Neural cell (in vitro differentiated cells): Measurements from ENCODE around the gene BNIP3. TPM values are rescaled to one million over a fixed set of nuclear protein-coding genes. Genes with fewer than 3 reads are reported as not detected.

ENCODE experiments used
- H2AFZ ChIP-seq: fragments of 200-600, 300-800 bp; sonication (generic), shearing (Covaris generic); 2 replicates; pipeline ENCODE4 v1.6.0; 2014; ENCODE audit warnings: low read depth, mild to moderate bottlenecking, antibody characterized with exemption, low read length, moderate library complexity
- H3F3A ChIP-seq: fragments of 200-600 bp; shearing (Covaris generic); 2 replicates; pipeline ENCODE4 v1.6.1; 2016; ENCODE audit warnings: mild to moderate bottlenecking, moderate library complexity, mixed read lengths, antibody characterized with exemption, low read length; ENCODE audit not compliant: insufficient read depth, poor library complexity, severe bottlenecking
- H3K27ac ChIP-seq: fragments of 200-600, 300-800 bp; sonication (generic), shearing (Covaris generic); 2 replicates; pipeline ENCODE4 v1.5.1; 2014; ENCODE audit warnings: mild to moderate bottlenecking, low read length, moderate library complexity
- H3K27me3 ChIP-seq: fragments of 300-800, 200-600 bp; sonication (generic), shearing (Covaris generic); 2 replicates; pipeline ENCODE4 v1.6.0; 2014; ENCODE audit warnings: mild to moderate bottlenecking, low read depth, low read length, moderate library complexity; ENCODE audit not compliant: insufficient read depth
- H3K36me3 ChIP-seq: fragments of 300-800, 200-600 bp; sonication (generic), shearing (Covaris generic); 2 replicates; pipeline ENCODE4 v1.5.1; 2014; ENCODE audit warnings: mild to moderate bottlenecking, antibody characterized with exemption, low read length, moderate library complexity; ENCODE audit not compliant: insufficient read depth
- H3K4me2 ChIP-seq: fragments of 300-800, 200-600 bp; sonication (generic), shearing (Covaris generic); 2 replicates; pipeline ENCODE4 v1.6.0; 2014; ENCODE audit warnings: mild to moderate bottlenecking, low read length
- H3K4me3 ChIP-seq: fragments of 300-800, 200-600 bp; sonication (generic), shearing (Covaris generic); 2 replicates; pipeline ENCODE4 v1.5.1; 2014; ENCODE audit warnings: mild to moderate bottlenecking, low read length, moderate library complexity
- H3K79me2 ChIP-seq: fragments of 200-600 bp; shearing (Covaris generic); replicated peaks from 2 replicates; pipeline ENCODE4 v1.6.0; 2014; ENCODE audit warnings: mild to moderate bottlenecking, low read length, moderate library complexity; ENCODE audit not compliant: insufficient read depth
- H3K9ac ChIP-seq: fragments of 300-800, 200-600 bp; sonication (generic), shearing (Covaris generic); 2 replicates; pipeline ENCODE4 v1.6.1; 2016; ENCODE audit warnings: mild to moderate bottlenecking, low read length, mixed read lengths
- H3K9me2 ChIP-seq: fragments of 200-600 bp; shearing (Covaris generic); 2 replicates; pipeline ENCODE4 v1.6.1; 2016; ENCODE audit warnings: mild to moderate bottlenecking, low read length, mixed read lengths; ENCODE audit not compliant: insufficient read depth
- H3K9me3 ChIP-seq: fragments of 200-600, 300-800 bp; sonication (generic), shearing (Covaris generic); 2 replicates; pipeline ENCODE4 v1.6.1; 2016; ENCODE audit warnings: mild to moderate bottlenecking, mixed run types, low read length, moderate library complexity, mixed read lengths
- H4K20me1 ChIP-seq: fragments of 200-600 bp; shearing (Covaris generic); 2 replicates; pipeline ENCODE4 v1.6.1; 2016; ENCODE audit warnings: mild to moderate bottlenecking, mixed run types; ENCODE audit not compliant: insufficient read depth
- CTCF ChIP-seq: fragments of 450-650 bp; IDR thresholded peaks from 2 replicates; pipeline ENCODE4 v1.5.1; 2014; ENCODE audit warnings: antibody characterized with exemption, mild to moderate bottlenecking, moderate library complexity; ENCODE audit not compliant: poor library complexity, severe bottlenecking
- EP300 ChIP-seq: fragments of 450-650 bp; conservative IDR thresholded peaks from 2 replicates; pipeline ENCODE4 v1.6.1; 2014; ENCODE audit warnings: antibody characterized with exemption, mild to moderate bottlenecking, moderate library complexity; ENCODE audit not compliant: poor library complexity, severe bottlenecking
- EZH2 ChIP-seq: fragments of 200-600, 300-800 bp; shearing (Covaris generic), sonication (generic); IDR thresholded peaks from 2 replicates; pipeline ENCODE4 v1.6.1; 2014; ENCODE audit warnings: antibody characterized with exemption, low read length, borderline replicate concordance, mild to moderate bottlenecking; ENCODE audit not compliant: insufficient read depth, poor library complexity, severe bottlenecking
- MXI1 ChIP-seq: fragments of 450-650 bp; conservative IDR thresholded peaks from 2 replicates; pipeline ENCODE4 v1.6.1; 2014; ENCODE audit warnings: antibody characterized with exemption, mild to moderate bottlenecking; ENCODE audit not compliant: poor library complexity, severe bottlenecking
- POLR2AphosphoS5 ChIP-seq: IDR thresholded peaks from 2 replicates; pipeline ENCODE4 v1.6.1; 2012
- RAD21 ChIP-seq: fragments of 450-650 bp; conservative IDR thresholded peaks from 2 replicates; pipeline ENCODE4 v1.6.1; 2014; ENCODE audit warnings: antibody characterized with exemption, mild to moderate bottlenecking, moderate library complexity
- REST ChIP-seq: IDR thresholded peaks from 2 replicates; pipeline ENCODE4 v1.6.1; 2012; ENCODE audit warnings: borderline replicate concordance
- SMC3 ChIP-seq: fragments of 450-650 bp; conservative IDR thresholded peaks from 2 replicates; pipeline ENCODE4 v1.6.1; 2014; ENCODE audit warnings: antibody characterized with exemption, mild to moderate bottlenecking, moderate library complexity; ENCODE audit not compliant: poor library complexity
- TAF1 ChIP-seq: IDR thresholded peaks from 2 replicates; pipeline ENCODE4 v1.6.1; 2012; ENCODE audit warnings: low read depth
- polyA plus RNA-seq: library from polyadenylated mRNA; depleted of rRNA; stranded (reverse); fragments of >200 nt; gene quantifications from 2 replicates; pipeline ENCODE4 v1.2.3, GENCODE V29; 2014

The BNIP3 gene
- polyA plus RNA-seq, 1 donor from 2014 or later, result 77.1 TPM

GRCh38 chr10:132020456-132020855 is 38.7 kb upstream of the BNIP3 start:
- Histone ChIP-seq H3F3A (no peaks in the 10 kb centered on the region), H3K4me3 (no peak overlapping the region), H3K9me3 (no peaks in the 10 kb centered on the region), H3K27me3 (peaks cover 5% of the 10 kb centered on the region), H3K27ac (no peak overlapping the region), H3K9me2 (no peaks in the 10 kb centered on the region), H3K79me2 (no peaks in the 10 kb centered on the region), H4K20me1 (no peaks in the 10 kb centered on the region), H2AFZ (no peak overlapping the region), H3K36me3 (no peaks in the 10 kb centered on the region), H3K9ac (no peak overlapping the region), H3K4me2 (no peak overlapping the region)
- no peak for TF ChIP-seq EP300
- no peak for TF ChIP-seq POLR2AphosphoS5
- TF ChIP-seq EZH2, result no peak
- TF ChIP-seq TAF1, result no peak
- TF ChIP-seq RAD21, result no peak
- no peak for TF ChIP-seq CTCF

- H3K27ac ChIP-seq, result no peak overlapping the region
- H4K20me1 ChIP-seq, result no peaks in the 10 kb centered on the region
- no peaks in the 10 kb centered on the region for H3K9me2 ChIP-seq
- no peak overlapping the region for H3K9ac ChIP-seq
- H2AFZ ChIP-seq, result no peak overlapping the region
- no peak for TF ChIP-seq SMC3
- TF ChIP-seq EZH2, result no peak
- no peak for TF ChIP-seq RAD21
- TF ChIP-seq TAF1, result no peak
- no peak for TF ChIP-seq CTCF
- no peak for TF ChIP-seq MXI1
- no peak overlapping the region for H3K4me3 ChIP-seq
- H3K9me3 ChIP-seq, result no peaks in the 10 kb centered on the region
- no peak overlapping the region for H3K4me2 ChIP-seq
- no peaks in the 10 kb centered on the region for H3K36me3 ChIP-seq
- peaks cover 5% of the 10 kb centered on the region for H3K27me3 ChIP-seq
- H3K79me2 ChIP-seq, result no peaks in the 10 kb centered on the region
- no peaks in the 10 kb centered on the region for H3F3A ChIP-seq
Measured at GRCh38 chr10:132019366-132019765, 37.6 kb upstream of the BNIP3 start.

- TF ChIP-seq EZH2 (no peak), CTCF (no peak), SMC3 (no peak), TAF1 (no peak), REST (no peak), MXI1 (no peak), POLR2AphosphoS5 (no peak), EP300 (no peak)
- Histone ChIP-seq H3F3A (no peaks in the 10 kb centered on the region), H2AFZ (no peak overlapping the region), H3K36me3 (no peaks in the 10 kb centered on the region), H3K27me3 (peaks cover under 1% of the 10 kb centered on the region), H3K79me2 (no peaks in the 10 kb centered on the region), H3K9me3 (no peaks in the 10 kb centered on the region), H4K20me1 (no peaks in the 10 kb centered on the region), H3K4me3 (no peak overlapping the region), H3K27ac (no peak overlapping the region), H3K9ac (no peak overlapping the region), H3K4me2 (no peak overlapping the region), H3K9me2 (no peaks in the 10 kb centered on the region)
Measured at GRCh38 chr10:132018446-132018845, 36.7 kb upstream of the BNIP3 start.
